GM20000 (cell line): ENCODE data around the gene C5orf24.

Source experiments
- DNase-seq: peaks from one replicate; pipeline ENCODE4 v3.0.0; 2012; ENCODE audit warnings: low spot score
- TF ChIP-seq, protein P1 (sequence below): IDR thresholded peaks from 2 replicates; pipeline ENCODE4 v1.5.1; 2012; ENCODE audit warnings: mild to moderate bottlenecking, control low read depth; ENCODE audit errors: extremely low read depth, missing control alignments

C5orf24 gene

DNA sequence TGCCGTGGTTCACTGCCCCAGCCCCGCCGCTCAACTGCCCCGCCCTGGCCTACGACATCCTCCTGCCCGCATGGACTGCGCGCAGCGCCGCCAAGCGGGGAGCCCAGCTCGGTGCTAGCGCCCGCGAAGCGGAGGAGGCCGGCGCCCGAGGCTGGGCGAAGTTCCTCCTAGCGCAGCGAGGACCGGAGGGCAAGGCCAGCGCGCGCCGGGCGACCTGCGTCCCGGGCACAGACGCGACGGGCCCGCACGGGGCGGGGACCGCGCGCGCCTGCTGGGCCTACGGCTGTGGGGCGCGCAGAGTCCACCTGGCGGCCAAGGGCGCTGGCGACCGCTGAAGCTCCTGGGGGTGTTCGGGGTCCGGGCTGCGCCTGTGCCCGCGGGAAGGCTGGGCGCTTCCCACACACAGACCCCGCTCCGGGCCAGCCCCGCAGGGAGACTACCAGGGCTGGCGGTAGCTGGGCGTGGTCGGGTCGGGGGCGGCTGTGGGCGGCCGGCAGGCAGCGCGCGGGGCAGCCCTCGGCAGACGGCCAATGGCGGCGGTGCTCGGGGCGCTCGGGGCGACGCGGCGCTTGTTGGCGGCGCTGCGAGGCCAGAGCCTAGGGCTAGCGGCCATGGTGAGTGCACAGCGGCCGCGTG is 59.0 kb downstream of the C5orf24 start, which contains the start of gene PCBD2:
TSS of gene PCBD2 (plus strand) at position 522 of the 636 bp plus-strand sequence. CDS start at position 531, 9 bp downstream.
- TF ChIP-seq, protein P1, sequence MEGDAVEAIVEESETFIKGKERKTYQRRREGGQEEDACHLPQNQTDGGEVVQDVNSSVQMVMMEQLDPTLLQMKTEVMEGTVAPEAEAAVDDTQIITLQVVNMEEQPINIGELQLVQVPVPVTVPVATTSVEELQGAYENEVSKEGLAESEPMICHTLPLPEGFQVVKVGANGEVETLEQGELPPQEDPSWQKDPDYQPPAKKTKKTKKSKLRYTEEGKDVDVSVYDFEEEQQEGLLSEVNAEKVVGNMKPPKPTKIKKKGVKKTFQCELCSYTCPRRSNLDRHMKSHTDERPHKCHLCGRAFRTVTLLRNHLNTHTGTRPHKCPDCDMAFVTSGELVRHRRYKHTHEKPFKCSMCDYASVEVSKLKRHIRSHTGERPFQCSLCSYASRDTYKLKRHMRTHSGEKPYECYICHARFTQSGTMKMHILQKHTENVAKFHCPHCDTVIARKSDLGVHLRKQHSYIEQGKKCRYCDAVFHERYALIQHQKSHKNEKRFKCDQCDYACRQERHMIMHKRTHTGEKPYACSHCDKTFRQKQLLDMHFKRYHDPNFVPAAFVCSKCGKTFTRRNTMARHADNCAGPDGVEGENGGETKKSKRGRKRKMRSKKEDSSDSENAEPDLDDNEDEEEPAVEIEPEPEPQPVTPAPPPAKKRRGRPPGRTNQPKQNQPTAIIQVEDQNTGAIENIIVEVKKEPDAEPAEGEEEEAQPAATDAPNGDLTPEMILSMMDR = peak; percentile 94
- peak; percentile 91 for DNase-seq

DNA sequence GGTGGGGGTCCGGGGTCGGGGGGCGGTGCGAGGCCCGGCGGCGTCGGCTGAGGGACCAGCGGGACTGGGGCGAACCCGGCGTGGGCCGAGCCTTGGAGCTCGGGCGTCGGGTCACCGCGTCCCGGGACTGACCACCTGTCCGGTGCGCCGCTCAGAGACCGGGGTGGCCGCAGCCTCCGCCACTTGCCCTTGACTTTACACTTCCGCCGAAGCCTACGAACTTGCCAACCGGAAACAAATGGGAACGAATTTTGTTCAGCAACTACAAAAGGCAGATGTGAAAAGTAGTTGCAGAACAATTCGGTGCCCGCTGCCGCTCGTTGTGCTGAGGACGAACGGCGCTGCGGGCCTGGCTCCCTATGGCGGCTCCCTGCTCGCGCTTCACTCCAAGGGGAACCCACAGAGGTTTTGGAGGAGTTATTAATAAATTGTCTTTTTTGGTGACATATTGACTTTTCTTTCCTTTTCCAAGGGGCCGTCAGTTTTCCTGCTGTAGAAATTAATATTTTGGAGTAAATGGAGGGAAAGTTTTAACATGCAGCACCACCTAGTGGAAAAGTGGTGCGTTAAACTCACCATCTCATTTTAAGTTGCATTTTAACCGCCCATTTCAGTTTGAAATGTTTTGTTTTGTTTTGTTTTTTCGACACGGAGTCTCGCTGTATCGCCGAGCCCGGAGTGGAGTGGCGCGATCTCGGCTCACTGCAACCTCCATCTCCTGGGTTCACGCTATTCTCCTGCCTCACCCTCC is 59.7 kb downstream of the C5orf24 start:
- DNase-seq = peak; percentile 66
- TF ChIP-seq, protein P1 = peak; percentile 32

DNA sequence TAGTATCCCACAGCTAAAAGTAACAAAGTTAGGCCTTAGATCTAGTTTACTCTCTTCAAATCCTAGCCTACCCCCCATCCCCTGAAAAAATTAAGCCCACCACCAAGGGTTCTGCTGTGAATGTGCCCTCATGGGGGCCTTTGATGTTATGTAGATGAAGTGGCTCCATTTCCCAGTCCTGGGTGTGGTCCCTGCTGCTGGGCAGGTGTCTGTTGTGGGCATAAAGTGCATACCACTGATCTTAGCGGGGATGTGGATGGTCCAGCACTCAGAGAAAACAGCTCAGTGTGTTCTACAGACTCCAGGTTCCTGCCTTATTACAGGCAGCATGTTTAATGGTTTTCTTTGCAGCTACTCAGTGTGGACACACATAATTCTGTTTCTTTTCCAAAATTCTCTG is 61.0 kb downstream of the C5orf24 start:
- DNase-seq = no peak
- TF ChIP-seq, protein P1 = no peak
